SK-N-SH (cell line): ENCODE data around the gene PACSIN1.

ENCODE experiments used
- ELF1 ChIP-seq: IDR thresholded peaks from 2 replicates; pipeline ENCODE4 v1.4.0; 2012
- EZH2phosphoT487 ChIP-seq: fragments of 200-600 bp; sonication (generic); IDR thresholded peaks from 2 replicates; pipeline ENCODE4 v1.6.1; 2017; ENCODE audit warnings: low read depth, mixed run types, mild to moderate bottlenecking, antibody characterized with exemption, moderate library complexity, borderline replicate concordance
- GABPA ChIP-seq: IDR thresholded peaks from 2 replicates; pipeline ENCODE4 v1.4.0; 2012; ENCODE audit warnings: low read depth, mild to moderate bottlenecking
- GATA2 ChIP-seq: sonication (generic); formaldehyde crosslinking; IDR thresholded peaks from 2 replicates; pipeline ENCODE4 v1.5.0; 2020; ENCODE audit warnings: mild to moderate bottlenecking, missing genetic modification reagents
- JUND ChIP-seq: IDR thresholded peaks from 2 replicates; pipeline ENCODE4 v1.4.0; 2012
- MXI1 ChIP-seq: IDR thresholded peaks from 2 replicates; pipeline ENCODE4 v1.6.1; 2012; ENCODE audit warnings: mild to moderate bottlenecking, low read depth, low read length, improper control_type of control experiment
- RFX5 ChIP-seq: IDR thresholded peaks from 2 replicates; pipeline ENCODE4 v1.6.1; 2012; ENCODE audit warnings: mild to moderate bottlenecking, improper control_type of control experiment, low read length
- TAF1 ChIP-seq: IDR thresholded peaks from 2 replicates; pipeline ENCODE4 v1.6.1; 2012; ENCODE audit warnings: low read depth, mild to moderate bottlenecking, low read length, moderate library complexity, borderline replicate concordance
- YY1 ChIP-seq: IDR thresholded peaks from 2 replicates; pipeline ENCODE4 v1.4.0; 2012; ENCODE audit warnings: low read depth, mild to moderate bottlenecking
- TF ChIP-seq, protein P1 (sequence below): fragments of 200-600 bp; sonication (generic); IDR thresholded peaks from 2 replicates; pipeline ENCODE4 v1.6.1; 2017; ENCODE audit warnings: antibody characterized with exemption, mild to moderate bottlenecking, moderate library complexity
- TF ChIP-seq, protein P2 (sequence below): IDR thresholded peaks from 2 replicates; pipeline ENCODE4 v1.6.1; 2012; ENCODE audit warnings: mild to moderate bottlenecking, low read depth, low read length, moderate library complexity

DNA sequence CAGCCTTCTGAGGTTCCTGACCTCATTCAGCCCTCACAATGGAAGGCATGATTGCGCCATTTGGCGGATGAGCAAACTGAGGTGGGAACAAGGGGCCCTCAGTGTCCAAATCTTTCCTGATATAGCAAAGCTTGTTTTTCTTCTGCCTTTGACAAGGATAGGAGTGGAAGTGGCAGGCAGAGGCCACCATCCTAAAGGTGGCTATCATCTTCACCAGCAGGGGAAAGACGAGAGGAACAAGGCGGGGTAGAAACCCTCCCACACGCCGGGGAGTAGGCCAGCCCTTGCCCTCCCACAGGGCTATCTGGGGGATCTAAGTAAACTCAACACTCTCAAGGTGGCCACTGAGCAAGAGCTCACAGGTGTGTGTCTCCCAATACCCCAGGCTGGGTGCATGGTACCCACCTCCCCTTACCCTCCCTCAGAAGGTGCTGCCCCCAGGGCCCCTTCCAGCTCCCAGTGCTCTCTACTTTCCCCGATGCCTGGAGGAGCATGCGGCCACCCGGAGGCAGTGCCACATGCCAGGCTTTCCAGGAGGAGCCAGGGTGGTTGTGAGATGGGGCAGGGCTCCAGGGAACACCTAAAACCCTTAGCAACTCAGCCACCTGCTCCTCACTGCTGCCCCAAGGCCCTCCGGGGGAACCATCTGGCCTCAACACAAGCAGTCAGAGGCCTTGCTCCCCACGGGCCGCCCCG lies 79.0 kb downstream of the PACSIN1 start:
- TF ChIP-seq, protein P1, sequence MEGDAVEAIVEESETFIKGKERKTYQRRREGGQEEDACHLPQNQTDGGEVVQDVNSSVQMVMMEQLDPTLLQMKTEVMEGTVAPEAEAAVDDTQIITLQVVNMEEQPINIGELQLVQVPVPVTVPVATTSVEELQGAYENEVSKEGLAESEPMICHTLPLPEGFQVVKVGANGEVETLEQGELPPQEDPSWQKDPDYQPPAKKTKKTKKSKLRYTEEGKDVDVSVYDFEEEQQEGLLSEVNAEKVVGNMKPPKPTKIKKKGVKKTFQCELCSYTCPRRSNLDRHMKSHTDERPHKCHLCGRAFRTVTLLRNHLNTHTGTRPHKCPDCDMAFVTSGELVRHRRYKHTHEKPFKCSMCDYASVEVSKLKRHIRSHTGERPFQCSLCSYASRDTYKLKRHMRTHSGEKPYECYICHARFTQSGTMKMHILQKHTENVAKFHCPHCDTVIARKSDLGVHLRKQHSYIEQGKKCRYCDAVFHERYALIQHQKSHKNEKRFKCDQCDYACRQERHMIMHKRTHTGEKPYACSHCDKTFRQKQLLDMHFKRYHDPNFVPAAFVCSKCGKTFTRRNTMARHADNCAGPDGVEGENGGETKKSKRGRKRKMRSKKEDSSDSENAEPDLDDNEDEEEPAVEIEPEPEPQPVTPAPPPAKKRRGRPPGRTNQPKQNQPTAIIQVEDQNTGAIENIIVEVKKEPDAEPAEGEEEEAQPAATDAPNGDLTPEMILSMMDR: no peak
- TF ChIP-seq GATA2 (CRISPR knock-in tag): no peak
- no peak for TF ChIP-seq TAF1
- no peak for TF ChIP-seq YY1
- no peak for TF ChIP-seq MXI1
- TF ChIP-seq GABPA: no peak
- no peak for TF ChIP-seq RFX5
- no peak for TF ChIP-seq EZH2phosphoT487
- no peak for TF ChIP-seq JUND
- no peak for TF ChIP-seq ELF1
- TF ChIP-seq, protein P2, sequence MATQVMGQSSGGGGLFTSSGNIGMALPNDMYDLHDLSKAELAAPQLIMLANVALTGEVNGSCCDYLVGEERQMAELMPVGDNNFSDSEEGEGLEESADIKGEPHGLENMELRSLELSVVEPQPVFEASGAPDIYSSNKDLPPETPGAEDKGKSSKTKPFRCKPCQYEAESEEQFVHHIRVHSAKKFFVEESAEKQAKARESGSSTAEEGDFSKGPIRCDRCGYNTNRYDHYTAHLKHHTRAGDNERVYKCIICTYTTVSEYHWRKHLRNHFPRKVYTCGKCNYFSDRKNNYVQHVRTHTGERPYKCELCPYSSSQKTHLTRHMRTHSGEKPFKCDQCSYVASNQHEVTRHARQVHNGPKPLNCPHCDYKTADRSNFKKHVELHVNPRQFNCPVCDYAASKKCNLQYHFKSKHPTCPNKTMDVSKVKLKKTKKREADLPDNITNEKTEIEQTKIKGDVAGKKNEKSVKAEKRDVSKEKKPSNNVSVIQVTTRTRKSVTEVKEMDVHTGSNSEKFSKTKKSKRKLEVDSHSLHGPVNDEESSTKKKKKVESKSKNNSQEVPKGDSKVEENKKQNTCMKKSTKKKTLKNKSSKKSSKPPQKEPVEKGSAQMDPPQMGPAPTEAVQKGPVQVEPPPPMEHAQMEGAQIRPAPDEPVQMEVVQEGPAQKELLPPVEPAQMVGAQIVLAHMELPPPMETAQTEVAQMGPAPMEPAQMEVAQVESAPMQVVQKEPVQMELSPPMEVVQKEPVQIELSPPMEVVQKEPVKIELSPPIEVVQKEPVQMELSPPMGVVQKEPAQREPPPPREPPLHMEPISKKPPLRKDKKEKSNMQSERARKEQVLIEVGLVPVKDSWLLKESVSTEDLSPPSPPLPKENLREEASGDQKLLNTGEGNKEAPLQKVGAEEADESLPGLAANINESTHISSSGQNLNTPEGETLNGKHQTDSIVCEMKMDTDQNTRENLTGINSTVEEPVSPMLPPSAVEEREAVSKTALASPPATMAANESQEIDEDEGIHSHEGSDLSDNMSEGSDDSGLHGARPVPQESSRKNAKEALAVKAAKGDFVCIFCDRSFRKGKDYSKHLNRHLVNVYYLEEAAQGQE: no peak
